NB4 (cell line): Measurements from ENCODE around the gene C19orf53.
"Not testable (repeated sequence)": the region's sequence is repeated elsewhere in the genome, so short reads cannot be mapped to it uniquely, and the experiment has no call there.

Experiments
- DNase-seq: peaks from one replicate; pipeline ENCODE4 v3.0.0; 2010; ENCODE audit warnings: low read depth
- H3K4me3 ChIP-seq: one replicate; pipeline ENCODE4 v1.5.1; 2011; ENCODE audit warnings: mild to moderate bottlenecking, low read depth, low read length, moderate library complexity
- CTCF ChIP-seq: IDR thresholded peaks from one replicate; pipeline ENCODE4 v1.5.1; 2012; ENCODE audit warnings: low read depth, low read length
- MAX ChIP-seq: IDR thresholded peaks from 2 replicates; pipeline ENCODE4 v1.6.1; 2011; ENCODE audit warnings: low read depth, low read length
- MYC ChIP-seq: IDR thresholded peaks from 2 replicates; pipeline ENCODE4 v1.6.1; 2011; ENCODE audit warnings: low read depth, low read length
- POLR2A ChIP-seq: IDR thresholded peaks from 2 replicates; pipeline ENCODE4 v1.6.1; 2011; ENCODE audit warnings: mild to moderate bottlenecking; ENCODE audit not compliant: insufficient read length; ENCODE audit errors: extremely low read depth

The C19orf53 gene

GRCh38 chr19:13778398-13778797 is 4.1 kb downstream of the C19orf53 start:
- TF ChIP-seq CTCF, result no peak
- TF ChIP-seq POLR2A, result no peak
- TF ChIP-seq MYC, result no peak
- no peak for TF ChIP-seq MAX
- no peak for DNase-seq
- no peak overlapping the region for H3K4me3 ChIP-seq

- H3K4me3 ChIP-seq, result no peak overlapping the region
- TF ChIP-seq CTCF, result no peak
- no peak for TF ChIP-seq MYC
- no peak for TF ChIP-seq MAX
- no peak for TF ChIP-seq POLR2A
- no peak for DNase-seq
Observed at GRCh38 chr19:13778847-13779246, 4.6 kb downstream of the C19orf53 start.

- not testable (repeated sequence) for DNase-seq, H3K4me3 ChIP-seq
Observed at GRCh38 chr19:13779794-13780193, 5.5 kb downstream of the C19orf53 start.

GRCh38 chr19:13781547-13781946 is 7.3 kb downstream of the C19orf53 start:
- H3K4me3 ChIP-seq, result no peak overlapping the region
- no peak for TF ChIP-seq CTCF
- no peak for TF ChIP-seq MYC
- no peak for TF ChIP-seq MAX
- no peak for TF ChIP-seq POLR2A
- DNase-seq, result no peak

- DNase-seq, result no peak
- no peak overlapping the region for H3K4me3 ChIP-seq
Observed at GRCh38 chr19:13782537-13782936, 8.3 kb downstream of the C19orf53 start.

More at GRCh38 chr19:13782537-13782936, 8.3 kb downstream of the C19orf53 start:
- TF ChIP-seq MAX, result no peak
- TF ChIP-seq MYC, result no peak
- no peak for TF ChIP-seq POLR2A
- no peak for TF ChIP-seq CTCF
